Neuronal stem cell (in vitro differentiated cells): ENCODE results near the gene LSR. TPM values are rescaled to one million over a fixed set of nuclear protein-coding genes. Genes with fewer than 3 reads are reported as not detected.

Experiments used
- DNase-seq: peaks from one replicate; pipeline ENCODE4 v3.0.0-alpha.2; 2013; ENCODE audit warnings: low spot score
- H2AFZ ChIP-seq: one replicate; pipeline ENCODE4 v1.6.1; 2013; ENCODE audit warnings: mild to moderate bottlenecking, low read length, inconsistent platforms
- H2AK5ac ChIP-seq: 2 replicates; pipeline ENCODE4 v1.6.1; 2013; ENCODE audit warnings: low read depth, mild to moderate bottlenecking, inconsistent platforms, low read length, moderate library complexity, mixed read lengths
- H2BK120ac ChIP-seq: 2 replicates; pipeline ENCODE4 v1.6.1; 2013; ENCODE audit warnings: low read depth, mild to moderate bottlenecking, inconsistent platforms, low read length, moderate library complexity, mixed read lengths
- H2BK12ac ChIP-seq: one replicate; pipeline ENCODE4 v1.6.1; 2013; ENCODE audit warnings: low read length, inconsistent platforms
- H2BK15ac ChIP-seq: 2 replicates; pipeline ENCODE4 v1.6.1; 2013; ENCODE audit warnings: mild to moderate bottlenecking, low read length, inconsistent platforms, mixed read lengths
- H2BK5ac ChIP-seq: one replicate; pipeline ENCODE4 v1.6.1; 2013; ENCODE audit warnings: inconsistent platforms, mild to moderate bottlenecking, low read length, moderate library complexity
- H3K14ac ChIP-seq: one replicate; pipeline ENCODE4 v1.6.1; 2013; ENCODE audit warnings: low read length, inconsistent platforms
- H3K18ac ChIP-seq: 2 replicates; pipeline ENCODE4 v1.6.1; 2013; ENCODE audit warnings: low read length, inconsistent platforms
- H3K23ac ChIP-seq: 2 replicates; pipeline ENCODE4 v1.6.1; 2013; ENCODE audit warnings: low read depth, mild to moderate bottlenecking, mixed read lengths, low read length, inconsistent platforms; ENCODE audit not compliant: poor library complexity
- H3K27ac ChIP-seq: replicated peaks from 3 replicates; pipeline ENCODE4 v1.5.1; 2013; ENCODE audit warnings: low read length, inconsistent platforms
- H3K27me3 ChIP-seq, 3 experiments: 2 replicates each; pipeline ENCODE4 v1.6.1; 2013; ENCODE audit warnings: low read length in 3 of 3, mild to moderate bottlenecking in 2 of 3, inconsistent platforms in 1 of 3, low read depth in 1 of 3, mixed read lengths in 1 of 3, moderate library complexity in 1 of 3; ENCODE audit not compliant: control insufficient read depth in 3 of 3, insufficient read depth in 3 of 3
- H3K36me3 ChIP-seq, 2 donors: replicated peaks in 1 of 2; 2 replicates each; pipeline ENCODE4 v1.6.1; 2013; ENCODE audit warnings: low read length in 2 of 2; ENCODE audit not compliant: control insufficient read depth in 2 of 2, insufficient read depth in 2 of 2
- H3K4ac ChIP-seq: 2 replicates; pipeline ENCODE4 v1.6.1; 2013; ENCODE audit warnings: inconsistent platforms, mild to moderate bottlenecking, low read length, moderate library complexity
- H3K4me1 ChIP-seq, 2 donors: 1 replicate in 1 of 2; 2 replicates in 1 of 2; pipeline ENCODE4 v1.6.1; 2013; ENCODE audit warnings: low read length in 2 of 2, low read depth in 1 of 2; ENCODE audit not compliant: control insufficient read depth in 2 of 2, insufficient read depth in 1 of 2
- H3K4me2 ChIP-seq: one replicate; pipeline ENCODE4 v1.6.1; 2013; ENCODE audit warnings: mild to moderate bottlenecking, low read length, inconsistent platforms; ENCODE audit not compliant: insufficient read depth, poor library complexity, severe bottlenecking
- H3K4me3 ChIP-seq, 2 donors: 2 replicates each; pipeline ENCODE4 v1.5.1; 2013; ENCODE audit warnings: low read length in 2 of 2, mild to moderate bottlenecking in 2 of 2, inconsistent platforms in 1 of 2, moderate library complexity in 1 of 2
- H3K79me1 ChIP-seq: one replicate; pipeline ENCODE4 v1.6.1; 2013; ENCODE audit warnings: low read depth, mild to moderate bottlenecking, inconsistent platforms, low read length, moderate library complexity
- H3K9ac ChIP-seq: one replicate; pipeline ENCODE4 v1.6.1; 2013; ENCODE audit warnings: mild to moderate bottlenecking, low read depth, low read length, inconsistent platforms; ENCODE audit not compliant: poor library complexity
- H3K9me3 ChIP-seq, 2 donors: replicated peaks in 1 of 2; 2 replicates each; pipeline versions ENCODE3 to v1.6.1; 2013; ENCODE audit warnings: low read length in 2 of 2, mild to moderate bottlenecking in 2 of 2, inconsistent platforms in 1 of 2, low read depth in 1 of 2, mixed read lengths in 1 of 2, moderate library complexity in 1 of 2; ENCODE audit not compliant: control insufficient read depth in 2 of 2, insufficient read depth in 1 of 2
- H4K8ac ChIP-seq: one replicate; pipeline ENCODE4 v1.6.1; 2013; ENCODE audit warnings: low read depth, mild to moderate bottlenecking, inconsistent platforms, low read length, moderate library complexity
- H4K91ac ChIP-seq: one replicate; pipeline ENCODE4 v1.6.1; 2013; ENCODE audit warnings: low read length, low read depth, mild to moderate bottlenecking, inconsistent platforms; ENCODE audit not compliant: poor library complexity
- WGBS, 2 donors: extraction: QIAGEN DNeasy Blood & Tissue Kit; methylation state at CpG; one replicate each; pipeline ENCODE4 v1.1.7; 2013; ENCODE audit warnings: missing lambda C conversion rate in 2 of 2, mixed read lengths in 1 of 2; ENCODE audit not compliant: insufficient read length in 2 of 2, insufficient replicate concordance in 1 of 2; ENCODE audit errors: extremely low coverage in 2 of 2; 5-methylcytosine and 5-hydroxymethylcytosine counted together
- polyA plus RNA-seq, 2 experiments: library from polyadenylated mRNA; stranded (reverse); fragments of 200-250 nt; gene quantifications; one replicate each; pipeline ENCODE4 v1.2.3, GENCODE V29; 2013

LSR gene, protein sequence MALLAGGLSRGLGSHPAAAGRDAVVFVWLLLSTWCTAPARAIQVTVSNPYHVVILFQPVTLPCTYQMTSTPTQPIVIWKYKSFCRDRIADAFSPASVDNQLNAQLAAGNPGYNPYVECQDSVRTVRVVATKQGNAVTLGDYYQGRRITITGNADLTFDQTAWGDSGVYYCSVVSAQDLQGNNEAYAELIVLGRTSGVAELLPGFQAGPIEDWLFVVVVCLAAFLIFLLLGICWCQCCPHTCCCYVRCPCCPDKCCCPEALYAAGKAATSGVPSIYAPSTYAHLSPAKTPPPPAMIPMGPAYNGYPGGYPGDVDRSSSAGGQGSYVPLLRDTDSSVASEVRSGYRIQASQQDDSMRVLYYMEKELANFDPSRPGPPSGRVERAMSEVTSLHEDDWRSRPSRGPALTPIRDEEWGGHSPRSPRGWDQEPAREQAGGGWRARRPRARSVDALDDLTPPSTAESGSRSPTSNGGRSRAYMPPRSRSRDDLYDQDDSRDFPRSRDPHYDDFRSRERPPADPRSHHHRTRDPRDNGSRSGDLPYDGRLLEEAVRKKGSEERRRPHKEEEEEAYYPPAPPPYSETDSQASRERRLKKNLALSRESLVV
- polyA plus RNA-seq (2013, experiment 1 of 2), result 36.5 TPM
- 37.1 TPM for polyA plus RNA-seq (2013, experiment 2 of 2)

DNA sequence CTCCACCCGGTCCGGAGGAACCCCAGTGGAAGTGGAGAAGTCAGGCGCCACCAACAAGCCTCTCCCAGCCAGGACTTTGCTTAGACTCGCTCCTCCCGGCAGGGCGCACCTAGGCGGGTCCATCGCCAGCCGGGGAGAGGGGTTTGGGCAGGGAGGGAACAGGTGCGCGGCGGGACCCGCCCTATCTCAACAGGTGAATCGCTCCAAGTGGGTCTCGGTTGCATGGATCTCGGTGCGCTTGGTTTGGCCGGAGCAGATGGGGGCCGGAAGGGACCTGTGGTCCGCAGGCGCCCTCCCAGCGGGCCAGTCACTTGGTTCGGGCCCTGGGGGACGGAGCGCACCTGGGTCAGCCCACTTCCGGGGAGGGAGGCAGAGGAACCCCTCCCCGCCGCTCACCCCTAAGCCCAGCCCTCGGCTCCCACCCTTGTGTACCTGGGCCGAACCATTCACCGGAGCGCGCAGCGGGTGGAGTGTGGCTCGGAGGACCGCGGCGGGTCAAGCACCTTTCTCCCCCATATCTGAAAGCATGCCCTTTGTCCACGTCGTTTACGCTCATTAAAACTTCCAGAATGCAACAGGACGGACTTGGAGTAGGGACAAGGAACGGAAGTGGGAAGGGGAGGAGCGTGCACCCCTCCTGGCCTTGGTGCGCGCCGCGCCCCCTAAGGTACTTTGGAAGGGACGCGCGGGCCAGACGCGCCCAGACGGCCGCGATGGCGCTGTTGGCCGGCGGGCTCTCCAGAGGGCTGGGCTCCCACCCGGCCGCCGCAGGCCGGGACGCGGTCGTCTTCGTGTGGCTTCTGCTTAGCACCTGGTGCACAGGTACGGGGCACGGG is at the start of gene LSR:
TSS of gene LSR (plus strand) at position 693 of the 836 bp plus-strand sequence. CDS start at position 714, 21 bp downstream.
- Histone ChIP-seq H3K9me3 (peaks cover 0 to 7% of the 10 kb centered on the region in 2 donors), H3K18ac (peak within 1 kb of the TSS; percentile 97), H3K27me3 (peaks cover 0 to 33% (median 0%) of the 10 kb centered on the region in 3 experiments), H3K14ac (peak within 1 kb of the TSS; percentile 91), H3K23ac (peak within 1 kb of the TSS; percentile 100), H2BK12ac (no peak within 1 kb of the TSS), H2AFZ (peak within 1 kb of the TSS; percentile 100), H3K4me3 (peak within 1 kb of the TSS; percentile 93 to 96), H2AK5ac (peak within 1 kb of the TSS; percentile 95), H3K4me2 (peak within 1 kb of the TSS; percentile 72), H2BK5ac (peak within 1 kb of the TSS; percentile 84), H3K4me1 (peaks cover 0 to 9% of the 10 kb centered on the region in 2 donors), H4K91ac (no peak within 1 kb of the TSS), H2BK15ac (peak within 1 kb of the TSS; percentile 25), H4K8ac (no peak within 1 kb of the TSS), H3K4ac (peak within 1 kb of the TSS; percentile 68), H3K9ac (peak within 1 kb of the TSS; percentile 92), H2BK120ac (peak within 1 kb of the TSS; percentile 99), H3K27ac (peak within 1 kb of the TSS; percentile 84), H3K36me3 (peaks cover 15 to 20% of the 10 kb centered on the region in 2 donors), H3K79me1 (peaks cover 9% of the 10 kb centered on the region)
- no CpG with 5 or more reads among the region's 69 CpGs for WGBS, 2 donors
- DNase-seq, result peak; percentile 88

DNA sequence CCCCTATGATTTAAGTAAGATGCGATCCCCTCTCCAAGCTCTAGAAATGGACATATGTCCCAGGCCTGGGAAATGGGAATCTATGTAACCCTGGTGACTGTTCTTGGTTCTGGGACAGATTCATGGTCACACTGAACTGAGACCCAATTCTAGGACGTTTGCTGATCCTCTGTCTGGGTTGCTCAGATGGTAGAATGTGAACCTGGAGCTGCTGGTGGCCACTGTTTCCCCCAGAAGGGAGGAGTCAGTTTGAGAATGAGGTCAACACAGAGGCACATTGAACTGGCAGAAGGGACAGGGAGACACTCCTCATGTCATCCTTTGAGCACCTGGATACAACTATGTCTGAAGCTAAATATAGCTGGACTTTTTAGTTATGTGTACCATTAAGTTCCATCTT is 49.3 kb upstream of the LSR start:
- DNase-seq, result no peak
- H3K4me3 ChIP-seq, result no peak overlapping the region
- H2AFZ ChIP-seq, result no peak overlapping the region
- H3K18ac ChIP-seq, result no peak overlapping the region
- H2BK12ac ChIP-seq, result no peak overlapping the region
- no peaks in the 10 kb centered on the region for H3K79me1 ChIP-seq
- H4K91ac ChIP-seq, result no peak overlapping the region
- H2BK5ac ChIP-seq, result no peak overlapping the region
- H3K9ac ChIP-seq, result no peak overlapping the region
- H3K23ac ChIP-seq, result no peak overlapping the region
- H4K8ac ChIP-seq, result no peak overlapping the region
- no peak overlapping the region for H2BK15ac ChIP-seq
- H3K36me3 ChIP-seq, result no peaks in the 10 kb centered on the region
- no CpG with 5 or more reads among the region's 2 CpGs for WGBS, 2 donors
- H3K9me3 ChIP-seq, result no peaks in the 10 kb centered on the region
- no peak overlapping the region for H3K4ac ChIP-seq
- no peak overlapping the region for H3K4me2 ChIP-seq
- peaks cover 3 to 6% of the 10 kb centered on the region in 2 donors for H3K4me1 ChIP-seq
- no peak overlapping the region for H3K27ac ChIP-seq
- peaks cover 0 to 7% (median 0%) of the 10 kb centered on the region in 3 experiments for H3K27me3 ChIP-seq
- no peak overlapping the region for H3K14ac ChIP-seq
- H2BK120ac ChIP-seq, result no peak overlapping the region
- H2AK5ac ChIP-seq, result no peak overlapping the region

DNA sequence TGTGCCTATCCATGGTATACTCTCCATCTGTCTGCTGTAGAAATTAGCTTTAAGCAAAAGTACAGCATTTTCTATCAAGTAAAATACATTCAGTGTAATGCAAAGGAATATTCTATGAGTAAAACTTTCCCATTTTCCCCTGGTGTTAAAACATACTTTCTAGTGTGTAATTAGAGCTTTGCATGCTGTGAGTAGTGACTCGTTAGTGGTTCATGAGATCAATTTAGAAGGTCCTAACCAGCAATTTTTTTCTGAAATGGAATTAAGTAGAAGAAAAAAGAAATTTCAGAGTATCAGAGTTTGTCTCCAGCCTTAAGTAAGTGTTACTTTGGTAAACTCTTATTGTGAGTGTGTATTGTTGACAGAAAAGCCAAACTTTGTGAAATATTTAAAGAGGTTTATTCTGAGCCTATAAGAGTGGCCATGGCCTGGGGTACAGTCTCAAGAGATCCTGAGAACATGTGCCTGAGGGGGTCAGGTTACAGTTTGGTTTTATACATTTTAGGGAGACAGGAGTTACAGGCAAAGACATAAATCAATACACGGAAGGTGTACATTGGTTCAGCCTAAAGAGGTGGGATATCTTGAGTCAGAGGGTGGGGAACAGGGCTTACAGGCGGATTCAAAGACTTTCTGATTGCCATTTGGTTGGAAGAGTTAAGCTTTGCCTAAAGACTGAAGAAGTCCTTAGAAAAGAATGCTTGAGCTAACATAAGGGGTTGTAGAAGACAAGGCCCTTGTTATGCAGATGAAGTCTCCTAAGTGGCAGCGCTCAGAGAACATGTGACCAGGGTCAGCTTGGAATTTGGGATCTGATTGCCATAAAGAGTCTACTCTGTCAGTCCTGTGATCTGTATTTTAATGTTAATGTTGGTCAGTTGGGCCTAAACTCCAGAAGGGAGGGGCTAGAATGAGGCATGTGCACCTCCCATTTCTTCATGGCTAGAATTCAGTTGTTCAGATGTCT is 45.8 kb upstream of the LSR start:
- H3K23ac ChIP-seq, result no peak overlapping the region
- no peak overlapping the region for H3K4ac ChIP-seq
- no peaks in the 10 kb centered on the region for H3K79me1 ChIP-seq
- no peaks in the 10 kb centered on the region for H3K9me3 ChIP-seq
- H2BK5ac ChIP-seq, result no peak overlapping the region
- no peak overlapping the region for H3K4me2 ChIP-seq
- DNase-seq, result no peak
- WGBS, 2 donors, result no CpG with 5 or more reads among the region's 4 CpGs
- peak overlapping the region; percentile 18 for H2AFZ ChIP-seq
- H2BK15ac ChIP-seq, result no peak overlapping the region
- H2BK120ac ChIP-seq, result no peak overlapping the region
- peak overlapping the region; percentile 32 for H2AK5ac ChIP-seq
- no peak overlapping the region for H3K14ac ChIP-seq
- H4K8ac ChIP-seq, result no peak overlapping the region
- H3K36me3 ChIP-seq, result no peaks in the 10 kb centered on the region
- no peak overlapping the region for H3K9ac ChIP-seq
- H3K4me1 ChIP-seq, result peaks cover 3 to 6% of the 10 kb centered on the region in 2 donors
- H3K27ac ChIP-seq, result no peak overlapping the region
- H4K91ac ChIP-seq, result no peak overlapping the region
- H2BK12ac ChIP-seq, result no peak overlapping the region
- H3K4me3 ChIP-seq, result no peak overlapping the region
- no peak overlapping the region for H3K18ac ChIP-seq
- H3K27me3 ChIP-seq, result peaks cover 0 to 7% (median 0%) of the 10 kb centered on the region in 3 experiments
